ENCODE data around the gene NAV2.

NAV2 gene

GRCh38 chr11:20014067-20014402 lies 301.4 kb downstream of the NAV2 start:
- TF ChIP-seq CTCF (IDR thresholded peaks at IDR 0.05; ENCODE audit: low read length, missing control alignments): no peak
- H3K4me3 ChIP-seq (replicated peaks; ENCODE audit: low read depth, low read length): no peak overlapping the region
- DNase-seq (ENCODE audit: low read depth): no peak

- DNase-seq (ENCODE audit: low read depth): peak; percentile 16
Measured at GRCh38 chr11:20015101-20015500, 302.5 kb downstream of the NAV2 start.

GRCh38 chr11:20015529-20016427 lies 303.1 kb downstream of the NAV2 start:
- no peak overlapping the region for H3K4me3 ChIP-seq (replicated peaks; ENCODE audit: low read depth, low read length)
- TF ChIP-seq CTCF (IDR thresholded peaks at IDR 0.05; ENCODE audit: low read length, missing control alignments): no peak
- peak; percentile 29 for DNase-seq (ENCODE audit: low read depth)

More at GRCh38 chr11:20015101-20015500, 302.5 kb downstream of the NAV2 start:
- no peak for TF ChIP-seq CTCF (IDR thresholded peaks at IDR 0.05; ENCODE audit: low read length, missing control alignments)
- no peak overlapping the region for H3K4me3 ChIP-seq (replicated peaks; ENCODE audit: low read depth, low read length)

- no peak overlapping the region for H3K4me3 ChIP-seq (replicated peaks; ENCODE audit: low read depth, low read length)
- no peak for DNase-seq (ENCODE audit: low read depth)
- TF ChIP-seq CTCF (IDR thresholded peaks at IDR 0.05; ENCODE audit: low read length, missing control alignments): no peak
Measured at GRCh38 chr11:20016526-20016925, 303.9 kb downstream of the NAV2 start.

GRCh38 chr11:20017320-20017719 lies 304.7 kb downstream of the NAV2 start:
- peak; percentile 23 for DNase-seq (ENCODE audit: low read depth)
- no peak for TF ChIP-seq CTCF (IDR thresholded peaks at IDR 0.05; ENCODE audit: low read length, missing control alignments)

GRCh38 chr11:20020198-20020597 lies 307.6 kb downstream of the NAV2 start:
- DNase-seq (ENCODE audit: low read depth): no peak
- H3K4me3 ChIP-seq (replicated peaks; ENCODE audit: low read depth, low read length): no peak overlapping the region
- TF ChIP-seq CTCF (IDR thresholded peaks at IDR 0.05; ENCODE audit: low read length, missing control alignments): no peak

More at GRCh38 chr11:20017320-20017719, 304.7 kb downstream of the NAV2 start:
- no peak overlapping the region for H3K4me3 ChIP-seq (replicated peaks; ENCODE audit: low read depth, low read length)

GRCh38 chr11:20020716-20021115 lies 308.1 kb downstream of the NAV2 start:
- TF ChIP-seq CTCF (IDR thresholded peaks at IDR 0.05; ENCODE audit: low read length, missing control alignments): no peak
- H3K4me3 ChIP-seq (replicated peaks; ENCODE audit: low read depth, low read length): no peak overlapping the region
- DNase-seq (ENCODE audit: low read depth): no peak

Measured in fibroblast of pulmonary artery (primary cell).